Epithelial cell of proximal tubule (primary cell): ENCODE data around the gene LARP1. TPM values are rescaled to one million over a fixed set of nuclear protein-coding genes. Genes with fewer than 3 reads are reported as not detected.

Experiments
- DNase-seq: peaks from one replicate; pipeline ENCODE4 v3.0.0-alpha.2; 2011; ENCODE audit warnings: low read depth
- H3K4me3 ChIP-seq: 2 replicates; pipeline ENCODE4 v1.5.1; 2011; ENCODE audit warnings: low read depth, mild to moderate bottlenecking, low read length
- CTCF ChIP-seq: conservative IDR thresholded peaks from 2 replicates; pipeline ENCODE4 v1.5.1; 2012; ENCODE audit warnings: low read depth, mild to moderate bottlenecking, low read length
- total RNA-seq: library from RNA; depleted of rRNA; stranded (reverse); fragments of >200 nt; gene quantifications from 2 replicates; pipeline ENCODE4 v1.2.3, GENCODE V29; 2015

The LARP1 gene
- total RNA-seq, 1 donor from 2014 or later, result 111 TPM

- no peak for DNase-seq
- H3K4me3 ChIP-seq, result peak overlapping the region; percentile 49
- no peak for TF ChIP-seq CTCF
Measured at GRCh38 chr5:154712518-154713437, 42.4 kb upstream of the LARP1 start.

- H3K4me3 ChIP-seq, result peak overlapping the region; percentile 32
- no peak for DNase-seq
- TF ChIP-seq CTCF, result no peak
Measured at GRCh38 chr5:154713615-154714125, 41.5 kb upstream of the LARP1 start.

- no peak for TF ChIP-seq CTCF
- DNase-seq, result no peak
- peak overlapping the region; percentile 47 for H3K4me3 ChIP-seq
Measured at GRCh38 chr5:154714266-154714986, 40.8 kb upstream of the LARP1 start.

- no peak overlapping the region for H3K4me3 ChIP-seq
- DNase-seq, result no peak
- TF ChIP-seq CTCF, result no peak
Measured at GRCh38 chr5:154721481-154722058, 33.6 kb upstream of the LARP1 start.

GRCh38 chr5:154722097-154722496 is 33.1 kb upstream of the LARP1 start:
- DNase-seq, result no peak
- TF ChIP-seq CTCF, result no peak
- no peak overlapping the region for H3K4me3 ChIP-seq

- DNase-seq, result no peak
- no peak overlapping the region for H3K4me3 ChIP-seq
- no peak for TF ChIP-seq CTCF
Measured at GRCh38 chr5:154722936-154723335, 32.2 kb upstream of the LARP1 start.
